ENCODE results near the gene LIX1L.

- TF ChIP-seq CTCF (IDR thresholded peaks at IDR 0.05) = no peak
- no peak for TF ChIP-seq POLR2A (IDR thresholded peaks at IDR 0.05)
These were observed 25.4 kb upstream of the LIX1L start for GRCh38 chr1:145983206-145983675.
